T47D (cell line): ENCODE results near the gene FMNL1.
A peak's percentile ranks its signal among the peaks of the same experiment; 100 is the strongest.

Experiments
- DNase-seq, 2 experiments: peaks; one replicate each; pipeline versions ENCODE4 v3.0.0 to v3.0.0-alpha.2; 2011 to 2012; ENCODE audit warnings: low read depth in 1 of 2, low spot score in 1 of 2
- JUND ChIP-seq: IDR thresholded peaks from 2 replicates; pipeline ENCODE4 v1.6.1; 2012; ENCODE audit warnings: low read depth
- in situ Hi-C: cut with HindIII; loops from 2 replicates; pipeline ENCODE4 v1.10.0; 2016; ENCODE audit warnings: low sequenced_read_pairs, low pct_unique_long_range_greater_than_20kb

FMNL1 gene

GRCh38 chr17:45232514-45233422 lies 11.1 kb downstream of the FMNL1 start:
- no peak for TF ChIP-seq JUND
- no peak for DNase-seq
- in situ Hi-C loops = no loop called here

- in situ Hi-C loops = no loop called here
- no peak for TF ChIP-seq JUND
- no peak for DNase-seq
These were observed 11.8 kb downstream of the FMNL1 start for GRCh38 chr17:45233423-45233924.

GRCh38 chr17:45234641-45235415 lies 13.1 kb downstream of the FMNL1 start:
- DNase-seq = peak in 1 of 2 experiments; percentile 41
- no peak for TF ChIP-seq JUND
- in situ Hi-C loops = no loop called here

GRCh38 chr17:45235416-45236281 lies 14.0 kb downstream of the FMNL1 start:
- TF ChIP-seq JUND = no peak
- DNase-seq = peak; percentile 84 to 88
- in situ Hi-C loops = no loop called here

- TF ChIP-seq JUND = no peak
- no peak for DNase-seq
- in situ Hi-C loops = no loop called here
These were observed 14.6 kb downstream of the FMNL1 start for GRCh38 chr17:45236282-45236606.

- in situ Hi-C loops = no loop called here
- no peak for DNase-seq
- TF ChIP-seq JUND = no peak
These were observed 16.0 kb downstream of the FMNL1 start for GRCh38 chr17:45237686-45238085.

GRCh38 chr17:45238155-45238774 lies 16.6 kb downstream of the FMNL1 start:
- in situ Hi-C loops = no loop called here
- DNase-seq = no peak
- no peak for TF ChIP-seq JUND

GRCh38 chr17:45240905-45241327 lies 19.2 kb downstream of the FMNL1 start:
- TF ChIP-seq JUND = no peak
- in situ Hi-C loops = no loop called here
- no peak for DNase-seq

GRCh38 chr17:45241328-45242028 lies 19.8 kb downstream of the FMNL1 start:
- in situ Hi-C loops = no loop called here
- no peak for DNase-seq
- TF ChIP-seq JUND = no peak

GRCh38 chr17:45242029-45242414 lies 20.3 kb downstream of the FMNL1 start:
- TF ChIP-seq JUND = no peak
- DNase-seq = no peak
- in situ Hi-C loops = no loop called here

- DNase-seq = no peak
- no peak for TF ChIP-seq JUND
- in situ Hi-C loops = no loop called here
These were observed 22.1 kb downstream of the FMNL1 start for GRCh38 chr17:45243750-45244149.
